Left ventricle myocardium superior (tissue), 1 donor: ENCODE results near the gene KIRREL3. TPM values are rescaled to one million over a fixed set of nuclear protein-coding genes. Genes with fewer than 3 reads are reported as not detected.
A peak's percentile ranks its signal among the peaks of the same experiment; 100 is the strongest.

ENCODE experiments used
- ATAC-seq: fragments of 200-7000 bp; cut with Tn5 transposase; one replicate; pipeline ENCODE4 v1.9.1; 2020; ENCODE audit warnings: mild to moderate bottlenecking, moderate library complexity
- DNase-seq: peaks from one replicate; pipeline ENCODE4 v3.0.0-alpha.2; 2020
- intact Hi-C: fragments of 100-400 bp; cut with micrococcal nuclease; formaldehyde crosslinking; loops from one replicate; pipeline ENCODE4 v1.11.0; 2022
- total RNA-seq: library from RNA; stranded (reverse); fragmentation: NEBNext Ultra II Directional; extraction: Animal tissue kit (Norgen Biotek cat#: 25700); gene quantifications from one replicate; pipeline ENCODE4 v1.2.1, GENCODE V29; 2021
- donor health status: DM: no; HTN: yes; CAD: no; lungs with severe emphysema.

The KIRREL3 gene
- total RNA-seq, 1 donor from 2014 or later: 0.35 TPM

GRCh38 chr11:126443120-126443519 lies 557.5 kb downstream of the KIRREL3 start:
- intact Hi-C loops: loop anchor here (10.0 kb wide), 2 partner anchors 552 to 902 kb away; no protein-coding TSS in a partner anchor
- ATAC-seq: no peak
- DNase-seq: no peak

- intact Hi-C loops: loop anchor here (2.0 to 10.0 kb wide), 3 partner anchors 40 to 904 kb away; no protein-coding TSS in a partner anchor
- peak; percentile 80 for DNase-seq
- ATAC-seq: peak; percentile 57
These were observed 559.6 kb downstream of the KIRREL3 start for GRCh38 chr11:126440792-126441514.

- intact Hi-C loops: loop anchor here (2.0 to 10.0 kb wide), 3 partner anchors 41 to 905 kb away; no protein-coding TSS in a partner anchor
- DNase-seq: no peak
- ATAC-seq: no peak
These were observed 560.3 kb downstream of the KIRREL3 start for GRCh38 chr11:126440276-126440675.

GRCh38 chr11:126438691-126439090 lies 561.9 kb downstream of the KIRREL3 start:
- DNase-seq: no peak
- ATAC-seq: peak; percentile 38
- intact Hi-C loops: loop anchor here (10.0 kb wide), 1 partner anchor 124 kb away; no protein-coding TSS in a partner anchor

GRCh38 chr11:126438272-126438671 lies 562.3 kb downstream of the KIRREL3 start:
- ATAC-seq: peak; percentile 78
- DNase-seq: peak; percentile 76
- intact Hi-C loops: loop anchor here (10.0 kb wide), 1 partner anchor 123 kb away; no protein-coding TSS in a partner anchor

- ATAC-seq (no peak), DNase-seq (no peak)
- intact Hi-C loops: loop anchor here (10.0 kb wide), 1 partner anchor 123 kb away; no protein-coding TSS in a partner anchor
These were observed 562.8 kb downstream of the KIRREL3 start for GRCh38 chr11:126437731-126438130.

GRCh38 chr11:126436209-126436755 lies 564.3 kb downstream of the KIRREL3 start:
- ATAC-seq (peak; percentile 49), DNase-seq (peak; percentile 58)
- intact Hi-C loops: loop anchor here (10.0 kb wide), 1 partner anchor 121 kb away; no protein-coding TSS in a partner anchor

GRCh38 chr11:126434950-126435335 lies 565.6 kb downstream of the KIRREL3 start:
- DNase-seq (peak; percentile 22), ATAC-seq (no peak)
- intact Hi-C loops: loop anchor here (10.0 kb wide), 1 partner anchor 120 kb away; no protein-coding TSS in a partner anchor

GRCh38 chr11:126433989-126434949 lies 566.3 kb downstream of the KIRREL3 start:
- intact Hi-C loops: loop anchor here (10.0 kb wide), 1 partner anchor 119 kb away; no protein-coding TSS in a partner anchor
- ATAC-seq (no peak), DNase-seq (peak; percentile 31)

GRCh38 chr11:126433244-126433846 lies 567.2 kb downstream of the KIRREL3 start:
- DNase-seq: peak; percentile 18
- intact Hi-C loops: loop anchor here (10.0 kb wide), 1 partner anchor 119 kb away; no protein-coding TSS in a partner anchor
- no peak for ATAC-seq

- peak; percentile 58 for DNase-seq
- intact Hi-C loops: loop anchor here (10.0 kb wide), 1 partner anchor 118 kb away; no protein-coding TSS in a partner anchor
- peak; percentile 16 for ATAC-seq
These were observed 568.0 kb downstream of the KIRREL3 start for GRCh38 chr11:126432525-126432924.

GRCh38 chr11:126432065-126432461 lies 568.5 kb downstream of the KIRREL3 start:
- intact Hi-C loops: loop anchor here (10.0 kb wide), 1 partner anchor 117 kb away; no protein-coding TSS in a partner anchor
- DNase-seq (no peak), ATAC-seq (peak; percentile 1)

GRCh38 chr11:126431401-126432064 lies 569.0 kb downstream of the KIRREL3 start:
- DNase-seq: peak; percentile 77
- intact Hi-C loops: loop anchor here (10.0 kb wide), 1 partner anchor 117 kb away; no protein-coding TSS in a partner anchor
- peak; percentile 73 for ATAC-seq

GRCh38 chr11:126430581-126431335 lies 569.8 kb downstream of the KIRREL3 start:
- ATAC-seq: no peak
- intact Hi-C loops: loop anchor here (10.0 kb wide), 1 partner anchor 116 kb away; no protein-coding TSS in a partner anchor
- DNase-seq: no peak

GRCh38 chr11:126426820-126427749 lies 573.5 kb downstream of the KIRREL3 start:
- intact Hi-C loops: no loop called here
- DNase-seq: no peak
- peak; percentile 52 for ATAC-seq

- ATAC-seq (no peak), DNase-seq (no peak)
- intact Hi-C loops: no loop called here
These were observed 574.5 kb downstream of the KIRREL3 start for GRCh38 chr11:126426106-126426505.
